ENCODE measurements around the gene ZNF578.
"Not testable (repeated sequence)": the region's sequence is repeated elsewhere in the genome, so short reads cannot be mapped to it uniquely, and the experiment has no call there.

ZNF578 gene

GRCh38 chr19:52536448-52536800, 83.1 kb downstream of the ZNF578 start:
- H3K4me1 Mint-ChIP-seq, result peaks cover 13% of the 10 kb centered on the region
- peaks cover 30% of the 10 kb centered on the region for H3K36me3 Mint-ChIP-seq (ENCODE audit: low read depth)
- no peak for TF ChIP-seq CTCF (IDR thresholded peaks at IDR 0.05; ENCODE audit: unreplicated experiment in 3 of 3)
- peak overlapping the region; percentile 82 to 94 (median 89) for H3K4me3 Mint-ChIP-seq
- no peaks in the 10 kb centered on the region for H3K27me3 Mint-ChIP-seq (ENCODE audit: low read depth)
- no peaks in the 10 kb centered on the region for H3K9me3 Mint-ChIP-seq
- peak overlapping the region; percentile 21 to 86 (median 72) for H3K27ac Mint-ChIP-seq

- H3K36me3 Mint-ChIP-seq (ENCODE audit: low read depth), result peaks cover 47% of the 10 kb centered on the region
- not testable (repeated sequence) for H3K9me3 Mint-ChIP-seq; H3K4me3 Mint-ChIP-seq; H3K27me3 Mint-ChIP-seq (ENCODE audit: low read depth); H3K27ac Mint-ChIP-seq
- peaks cover 13% of the 10 kb centered on the region for H3K4me1 Mint-ChIP-seq
These were observed 85.5 kb downstream of the ZNF578 start for GRCh38 chr19:52538815-52539214.

- H3K27ac Mint-ChIP-seq; H3K27me3 Mint-ChIP-seq (ENCODE audit: low read depth); H3K4me3 Mint-ChIP-seq; H3K9me3 Mint-ChIP-seq; H3K4me1 Mint-ChIP-seq: not testable (repeated sequence)
- peaks cover 64% of the 10 kb centered on the region for H3K36me3 Mint-ChIP-seq (ENCODE audit: low read depth)
These were observed 87.8 kb downstream of the ZNF578 start for GRCh38 chr19:52541176-52541575.

GRCh38 chr19:52541608-52542007, 88.3 kb downstream of the ZNF578 start:
- Mint-ChIP-seq H3K27ac (no peak overlapping the region), H3K4me3 (no peak overlapping the region), H3K27me3 (ENCODE audit: low read depth) (no peaks in the 10 kb centered on the region), H3K9me3 (no peaks in the 10 kb centered on the region), H3K36me3 (ENCODE audit: low read depth) (peaks cover 68% of the 10 kb centered on the region), H3K4me1 (peaks cover under 1% of the 10 kb centered on the region)
- no peak for TF ChIP-seq CTCF (IDR thresholded peaks at IDR 0.05; ENCODE audit: unreplicated experiment in 3 of 3)

- H3K9me3 Mint-ChIP-seq, H3K4me3 Mint-ChIP-seq: not testable (repeated sequence)
These were observed 89.2 kb downstream of the ZNF578 start for GRCh38 chr19:52542541-52542940.

GRCh38 chr19:52542984-52543664, 89.8 kb downstream of the ZNF578 start:
- Mint-ChIP-seq H3K9me3 (no peaks in the 10 kb centered on the region), H3K27ac (no peak overlapping the region), H3K27me3 (ENCODE audit: low read depth) (no peaks in the 10 kb centered on the region), H3K36me3 (ENCODE audit: low read depth) (peaks cover 81% of the 10 kb centered on the region), H3K4me1 (no peaks in the 10 kb centered on the region), H3K4me3 (no peak overlapping the region)
- no peak for TF ChIP-seq CTCF (IDR thresholded peaks at IDR 0.05; ENCODE audit: unreplicated experiment in 3 of 3)

More at GRCh38 chr19:52542541-52542940, 89.2 kb downstream of the ZNF578 start:
- peaks cover 75% of the 10 kb centered on the region for H3K36me3 Mint-ChIP-seq (ENCODE audit: low read depth)
- not testable (repeated sequence) for H3K4me1 Mint-ChIP-seq; H3K27me3 Mint-ChIP-seq (ENCODE audit: low read depth); H3K27ac Mint-ChIP-seq

GRCh38 chr19:52554216-52554971, 101.0 kb downstream of the ZNF578 start:
- Mint-ChIP-seq H3K36me3 (ENCODE audit: low read depth) (peaks cover 96% of the 10 kb centered on the region), H3K27ac (no peak overlapping the region), H3K4me3 (no peak overlapping the region), H3K4me1 (no peaks in the 10 kb centered on the region), H3K27me3 (ENCODE audit: low read depth) (no peaks in the 10 kb centered on the region), H3K9me3 (peaks cover 68% of the 10 kb centered on the region)
- no peak for TF ChIP-seq CTCF (IDR thresholded peaks at IDR 0.05; ENCODE audit: unreplicated experiment in 3 of 3)

All from nephron (organoid).